KG1 (cell line): ENCODE data around the gene NELFB.

Experiments used
- DNase-seq: peaks from one replicate; lab custom pipeline; 2025; lab: John Stamatoyannopoulos, UW

Gene NELFB

GRCh38 chr9:137268538-137269201, 13.5 kb downstream of the NELFB start:
- DNase-seq, result no peak

- no peak for DNase-seq
These were observed 14.2 kb downstream of the NELFB start for GRCh38 chr9:137269231-137269772.

- DNase-seq, result no peak
These were observed 16.0 kb downstream of the NELFB start for GRCh38 chr9:137270929-137271695.

DNA sequence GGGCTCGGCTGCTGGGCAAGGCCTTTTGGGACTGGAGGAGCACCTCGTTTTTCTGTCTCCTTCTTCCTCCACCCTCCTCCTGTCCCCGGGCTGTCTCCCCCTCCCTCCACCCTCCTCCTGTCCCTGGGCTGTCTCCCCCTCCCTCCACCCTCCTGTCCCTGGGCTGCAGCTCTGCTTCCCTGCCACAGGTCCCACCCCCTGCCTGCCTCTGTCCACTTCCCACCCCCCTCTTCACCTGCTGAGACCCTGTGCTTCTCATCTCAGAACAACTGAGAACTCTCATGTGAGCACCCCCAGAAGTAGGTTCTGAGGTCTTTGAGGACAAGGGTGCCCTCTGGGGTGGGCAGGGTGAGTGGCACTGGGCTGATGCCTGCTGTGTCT, 16.6 kb downstream of the NELFB start:
- DNase-seq, result no peak

DNA sequence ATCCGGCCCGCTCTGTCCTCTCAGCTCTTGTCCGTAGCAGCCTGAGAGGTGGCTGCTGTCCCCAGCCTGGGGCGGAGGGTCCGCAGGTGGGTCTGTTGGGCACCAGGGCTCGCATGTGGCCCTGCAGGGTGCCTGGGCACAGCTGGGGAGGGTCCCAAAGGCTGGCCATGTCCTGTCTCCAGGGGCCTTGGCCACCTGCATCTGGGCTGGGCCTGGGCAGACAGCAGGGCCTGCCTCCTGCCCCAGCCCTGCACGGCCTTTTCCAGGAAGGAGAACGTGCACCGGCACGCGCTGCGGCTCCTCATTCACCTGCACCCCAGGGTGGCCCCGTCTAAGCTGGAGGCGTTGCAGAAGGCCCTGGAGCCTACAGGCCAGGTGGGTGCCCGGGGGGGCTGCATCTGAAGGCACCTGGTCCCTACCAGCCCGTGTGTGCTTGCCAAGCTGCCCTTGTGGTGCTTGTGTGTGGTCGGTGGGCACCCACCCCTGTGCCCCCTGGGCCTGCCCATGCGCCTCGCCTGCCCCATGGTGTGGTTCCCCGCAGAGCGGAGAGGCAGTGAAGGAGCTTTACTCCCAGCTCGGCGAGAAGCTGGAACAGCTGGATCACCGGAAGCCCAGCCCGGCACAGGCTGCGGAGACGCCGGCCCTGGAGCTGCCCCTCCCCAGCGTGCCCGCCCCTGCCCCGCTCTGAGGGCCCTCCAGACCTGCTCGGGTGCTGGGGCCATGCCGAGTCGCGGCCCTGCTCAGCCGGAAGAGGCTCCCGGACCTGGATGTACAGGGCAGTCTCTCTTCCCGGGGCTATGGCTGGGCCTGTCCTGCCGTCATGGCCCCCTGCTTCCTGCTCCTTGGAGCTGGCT, 17.3 kb downstream of the NELFB start:
- DNase-seq, result no peak

GRCh38 chr9:137273095-137273490, 18.0 kb downstream of the NELFB start:
- DNase-seq, result no peak

- no peak for DNase-seq
These were observed 18.6 kb downstream of the NELFB start for GRCh38 chr9:137273611-137274320.

DNA sequence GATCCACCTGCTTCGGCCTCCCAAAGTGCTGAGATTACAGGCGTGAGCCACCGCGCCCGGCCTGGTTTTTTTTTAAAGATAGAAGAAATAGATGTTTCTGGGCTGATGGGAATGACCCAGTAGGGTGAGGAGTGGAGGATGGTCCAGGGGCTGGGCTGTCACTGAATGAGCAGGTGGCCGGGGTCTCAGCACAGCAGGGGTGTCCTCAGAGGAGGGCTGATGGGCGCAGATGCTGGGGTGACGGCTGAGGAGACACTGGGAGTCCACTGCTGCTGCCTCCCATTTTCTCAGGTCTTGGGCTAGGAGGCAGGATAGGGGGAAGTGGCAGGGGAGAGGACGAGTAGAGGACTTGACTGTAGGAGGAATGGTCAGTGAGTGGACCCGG, 20.1 kb downstream of the NELFB start:
- no peak for DNase-seq

GRCh38 chr9:137275588-137276472, 20.7 kb downstream of the NELFB start:
- DNase-seq, result no peak

DNA sequence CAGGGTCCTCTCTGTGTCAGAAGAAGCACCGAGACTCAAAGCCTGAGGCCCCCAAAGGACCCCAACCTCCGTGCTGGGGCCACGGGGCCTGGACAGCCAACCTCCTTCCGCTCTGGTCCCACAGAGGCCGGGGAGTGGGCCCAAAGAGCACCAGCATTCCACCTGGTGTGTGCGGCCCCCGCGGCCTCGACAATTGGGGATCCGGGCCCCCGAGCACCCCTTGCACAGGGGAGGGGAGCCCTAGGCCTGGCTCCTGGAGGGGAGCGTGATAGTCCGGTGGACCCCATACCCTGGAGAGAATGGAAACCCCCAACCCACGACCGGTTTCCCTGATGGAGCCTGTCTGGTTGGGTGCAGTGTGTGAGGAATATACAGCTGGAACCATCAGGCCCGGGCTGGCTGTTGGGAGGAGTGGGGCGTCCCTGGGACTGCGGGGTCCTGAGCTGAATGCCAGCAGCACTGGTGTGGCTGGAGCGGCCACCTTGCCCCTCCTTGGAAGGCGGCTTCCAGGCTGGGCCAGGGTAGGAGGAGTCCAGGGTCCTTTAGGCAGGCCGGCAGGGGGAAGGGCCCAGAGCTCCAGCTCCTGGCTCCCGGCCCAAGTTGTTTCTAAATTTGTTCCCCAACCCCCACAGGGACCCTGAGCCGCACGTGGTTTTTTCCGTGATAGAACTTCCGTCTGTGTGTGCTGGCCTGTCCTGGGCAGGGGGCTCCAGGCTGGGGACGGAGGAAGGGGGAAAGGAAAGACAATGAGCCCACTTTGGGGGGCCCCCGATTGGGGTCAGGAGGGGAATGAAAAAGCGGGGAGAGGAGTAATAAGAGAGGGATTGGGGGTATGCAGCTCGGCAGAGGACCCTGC, 21.6 kb downstream of the NELFB start:
- DNase-seq, result peak; percentile 63

- peak; percentile 76 for DNase-seq
These were observed 22.4 kb downstream of the NELFB start, which contains the start of gene TOR4A for GRCh38 chr9:137277329-137278041. Gene TOR4A (plus strand): TSS chr9:137277726. CDS start chr9:137278690, 964 bp downstream.

- no peak for DNase-seq
These were observed 23.1 kb downstream of the NELFB start for GRCh38 chr9:137278061-137278701.

DNA sequence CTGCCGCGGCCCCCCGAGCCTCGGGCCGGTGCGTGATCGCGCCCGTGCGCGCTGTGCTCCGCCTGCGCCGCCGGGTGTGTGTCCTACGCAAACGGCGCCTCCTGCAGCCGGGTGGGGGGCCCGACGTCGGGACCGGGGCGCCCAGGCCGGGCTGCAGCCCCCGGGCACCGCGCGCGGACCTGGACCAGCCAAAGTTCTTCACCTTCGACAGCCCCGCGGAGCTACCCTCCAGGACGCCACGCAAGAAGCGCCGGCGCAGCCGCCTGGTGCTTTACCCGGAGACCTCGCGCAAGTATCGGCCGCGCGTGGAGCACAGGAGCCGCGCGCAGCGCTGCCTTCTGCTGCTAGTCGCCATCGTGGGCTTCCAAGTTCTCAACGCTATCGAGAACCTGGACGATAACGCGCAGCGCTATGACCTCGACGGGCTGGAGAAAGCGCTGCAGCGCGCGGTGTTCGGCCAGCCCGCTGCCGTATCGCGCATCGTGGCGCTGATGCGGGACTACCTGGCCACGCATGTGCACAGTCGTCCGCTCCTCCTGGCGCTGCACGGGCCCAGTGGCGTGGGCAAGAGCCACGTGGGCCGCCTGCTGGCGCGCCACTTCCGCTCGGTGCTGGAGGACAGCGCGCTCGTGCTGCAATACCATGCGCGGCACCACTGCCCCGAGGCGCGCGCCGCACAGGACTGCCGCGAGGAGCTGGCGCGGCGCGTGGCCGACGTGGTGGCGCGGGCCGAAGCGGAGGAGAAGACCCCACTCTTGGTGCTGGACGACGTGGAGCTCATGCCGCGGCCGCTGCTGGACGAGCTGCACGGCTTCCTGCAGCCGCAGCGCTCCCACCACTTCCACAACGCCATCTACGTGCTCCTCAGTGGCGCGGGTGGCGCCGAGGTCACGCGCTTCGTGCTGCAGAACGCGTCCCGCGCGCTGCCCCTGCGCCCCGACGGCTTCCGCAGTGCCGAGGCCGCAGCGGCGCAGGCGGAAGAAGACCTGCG, 23.9 kb downstream of the NELFB start:
- DNase-seq, result no peak

GRCh38 chr9:137279741-137280473, 24.8 kb downstream of the NELFB start:
- DNase-seq, result no peak

GRCh38 chr9:137280474-137281344, 25.6 kb downstream of the NELFB start:
- DNase-seq, result no peak
